Testis (tissue), 3 donors: Measurements from ENCODE around the gene EIPR1. TPM values are rescaled to one million over a fixed set of nuclear protein-coding genes. Genes with fewer than 3 reads are reported as not detected.

ENCODE experiments used
- DNase-seq: peaks from one replicate; pipeline ENCODE4 v3.0.0-alpha.2; 2019
- H3K27ac ChIP-seq, 2 donors: fragments of 200-600 bp; sonication (generic); one replicate each; pipeline ENCODE4 v1.5.1; 2019
- H3K27me3 ChIP-seq: fragments of 200-600 bp; sonication (generic); one replicate; pipeline ENCODE4 v1.5.1; 2019
- H3K36me3 ChIP-seq: fragments of 200-600 bp; sonication (generic); one replicate; pipeline ENCODE4 v1.5.1; 2017; ENCODE audit warnings: low read depth; ENCODE audit errors: missing control alignments
- H3K4me1 ChIP-seq: fragments of 200-600 bp; sonication (generic); one replicate; pipeline ENCODE4 v1.5.1; 2019
- H3K4me3 ChIP-seq, 2 donors: fragments of 200-600 bp; sonication (generic); one replicate each; pipeline ENCODE4 v1.5.1; 2017 to 2019
- H3K9me3 ChIP-seq: fragments of 200-600 bp; sonication (generic); one replicate; pipeline ENCODE4 v1.5.1; 2017
- POLR2A ChIP-seq: fragments of 450-650 bp; IDR thresholded peaks from one replicate; pipeline ENCODE4 v1.6.1; 2017; ENCODE audit warnings: antibody characterized with exemption, mild to moderate bottlenecking, moderate library complexity
- WGBS, 2 donors: methylation state at CpG; one replicate each; pipeline ENCODE4 v1.1.5; 2018; 5-methylcytosine and 5-hydroxymethylcytosine counted together
- intact Hi-C: fragments of 100-400 bp; cut with DNase I; formaldehyde crosslinking; loops from one replicate; pipeline ENCODE4 v1.15.1; 2023; ENCODE audit warnings: low total_unique reads
- polyA plus RNA-seq: library from polyadenylated mRNA; stranded (reverse); fragments of 350-450 nt; fragmentation: Illumina TruSeq; extraction: RNeasy Lipid Tissue Mini Kit (QIAGEN cat#74804); gene quantifications from one replicate; pipeline ENCODE4 v1.2.3, GENCODE V29; 2014; ENCODE audit warnings: low read depth, low replicate concordance; ENCODE audit not compliant: insufficient read depth
- total RNA-seq, 2 donors: library from RNA; depleted of rRNA; stranded (reverse); fragments of >200 nt; gene quantifications; one replicate each; pipeline ENCODE4 v1.2.3, GENCODE V29; 2016
- TF ChIP-seq, protein P1 (sequence below), 3 experiments: fragments of 450-650 bp in 2 of 3; fragments of 200-600 bp in 1 of 3; sonication (generic) in 1 of 3; IDR thresholded peaks; one replicate each; pipeline ENCODE4 v1.5.1; 2016 to 2019; ENCODE audit warnings: antibody characterized with exemption in 3 of 3, mild to moderate bottlenecking in 2 of 3, moderate library complexity in 1 of 3

Gene EIPR1
- total and polyA plus RNA-seq, 3 donors from 2014 or later = 31.5 to 40.2 (median 32.1) TPM

DNA sequence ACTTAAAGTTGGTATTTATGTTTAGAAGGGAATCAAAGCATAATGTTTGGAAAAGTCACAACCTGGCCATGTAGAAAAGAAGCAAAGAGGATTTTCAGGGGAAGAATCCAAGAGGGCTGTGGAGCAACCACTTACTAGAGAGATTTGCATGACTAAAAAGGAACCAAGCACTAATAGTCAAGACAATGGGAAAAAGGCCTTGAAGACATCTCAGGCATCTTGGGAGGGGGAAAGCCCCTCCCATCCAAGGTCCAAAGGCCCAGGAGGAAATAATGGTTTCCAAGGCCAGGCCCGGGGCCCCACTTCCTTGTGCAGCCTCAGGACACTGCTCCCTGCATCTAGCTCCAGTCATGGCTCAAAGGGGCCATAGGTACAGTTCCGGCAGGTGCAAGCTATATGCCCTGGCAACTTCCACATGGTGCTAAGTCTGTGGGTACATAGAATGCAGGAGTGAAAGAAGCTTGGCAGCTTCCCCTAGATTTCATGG, 128.1 kb downstream of the EIPR1 start:
- intact Hi-C loops = no loop called here
- DNase-seq = no peak
- Histone ChIP-seq H3K4me1 (no peaks in the 10 kb centered on the region), H3K36me3 (no peaks in the 10 kb centered on the region), H3K4me3 (no peak overlapping the region), H3K27ac (no peak overlapping the region), H3K9me3 (no peaks in the 10 kb centered on the region), H3K27me3 (no peaks in the 10 kb centered on the region)
- 85 to 89% methylated on average over 2 of the region's 2 CpGs for WGBS, 2 donors
- TF ChIP-seq POLR2A = no peak
- TF ChIP-seq, protein P1, sequence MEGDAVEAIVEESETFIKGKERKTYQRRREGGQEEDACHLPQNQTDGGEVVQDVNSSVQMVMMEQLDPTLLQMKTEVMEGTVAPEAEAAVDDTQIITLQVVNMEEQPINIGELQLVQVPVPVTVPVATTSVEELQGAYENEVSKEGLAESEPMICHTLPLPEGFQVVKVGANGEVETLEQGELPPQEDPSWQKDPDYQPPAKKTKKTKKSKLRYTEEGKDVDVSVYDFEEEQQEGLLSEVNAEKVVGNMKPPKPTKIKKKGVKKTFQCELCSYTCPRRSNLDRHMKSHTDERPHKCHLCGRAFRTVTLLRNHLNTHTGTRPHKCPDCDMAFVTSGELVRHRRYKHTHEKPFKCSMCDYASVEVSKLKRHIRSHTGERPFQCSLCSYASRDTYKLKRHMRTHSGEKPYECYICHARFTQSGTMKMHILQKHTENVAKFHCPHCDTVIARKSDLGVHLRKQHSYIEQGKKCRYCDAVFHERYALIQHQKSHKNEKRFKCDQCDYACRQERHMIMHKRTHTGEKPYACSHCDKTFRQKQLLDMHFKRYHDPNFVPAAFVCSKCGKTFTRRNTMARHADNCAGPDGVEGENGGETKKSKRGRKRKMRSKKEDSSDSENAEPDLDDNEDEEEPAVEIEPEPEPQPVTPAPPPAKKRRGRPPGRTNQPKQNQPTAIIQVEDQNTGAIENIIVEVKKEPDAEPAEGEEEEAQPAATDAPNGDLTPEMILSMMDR (IDR thresholded peaks at IDR 0.05) = no peak

DNA sequence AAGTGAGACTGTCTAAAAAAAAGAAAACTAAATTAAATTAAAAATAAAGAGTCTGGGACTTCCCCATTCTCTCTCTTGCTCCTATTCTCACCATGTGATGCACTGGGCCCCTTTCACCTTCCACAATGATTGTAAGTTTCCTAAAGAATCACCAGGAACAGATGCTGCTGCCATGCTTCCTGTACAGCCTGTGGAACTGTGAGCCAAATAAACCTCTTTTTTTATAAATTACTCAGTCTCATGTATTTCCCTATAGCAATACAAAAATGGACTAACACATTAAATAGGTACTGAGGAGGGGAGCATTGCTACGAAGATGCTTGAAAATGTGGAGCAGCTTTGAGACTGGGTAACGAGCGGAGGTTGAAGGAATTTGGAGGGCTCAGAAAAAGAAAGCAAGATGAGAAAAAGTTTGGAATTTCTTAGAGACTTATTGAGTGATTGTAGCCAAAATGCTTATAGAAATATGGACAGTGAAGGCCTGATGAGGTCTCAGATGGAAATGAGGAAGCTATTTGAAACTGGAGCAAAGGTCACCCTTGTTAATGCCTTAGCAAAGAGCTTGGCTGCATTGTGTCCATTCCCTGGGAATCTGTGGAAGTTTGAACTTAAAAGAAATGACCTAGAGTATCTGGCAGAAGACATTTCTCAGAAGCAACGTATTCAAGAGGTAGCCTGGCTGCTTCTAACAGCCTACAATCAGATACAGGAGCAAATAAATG, 128.7 kb downstream of the EIPR1 start:
- TF ChIP-seq, protein P1 (IDR thresholded peaks at IDR 0.05) = no peak
- TF ChIP-seq POLR2A = no peak
- Histone ChIP-seq H3K27me3 (no peaks in the 10 kb centered on the region), H3K36me3 (no peaks in the 10 kb centered on the region), H3K9me3 (no peaks in the 10 kb centered on the region), H3K27ac (no peak overlapping the region), H3K4me1 (no peaks in the 10 kb centered on the region), H3K4me3 (no peak overlapping the region)
- no peak for DNase-seq
- 92 to 94% methylated on average over 4 of the region's 4 CpGs for WGBS, 2 donors
- intact Hi-C loops = no loop called here

DNA sequence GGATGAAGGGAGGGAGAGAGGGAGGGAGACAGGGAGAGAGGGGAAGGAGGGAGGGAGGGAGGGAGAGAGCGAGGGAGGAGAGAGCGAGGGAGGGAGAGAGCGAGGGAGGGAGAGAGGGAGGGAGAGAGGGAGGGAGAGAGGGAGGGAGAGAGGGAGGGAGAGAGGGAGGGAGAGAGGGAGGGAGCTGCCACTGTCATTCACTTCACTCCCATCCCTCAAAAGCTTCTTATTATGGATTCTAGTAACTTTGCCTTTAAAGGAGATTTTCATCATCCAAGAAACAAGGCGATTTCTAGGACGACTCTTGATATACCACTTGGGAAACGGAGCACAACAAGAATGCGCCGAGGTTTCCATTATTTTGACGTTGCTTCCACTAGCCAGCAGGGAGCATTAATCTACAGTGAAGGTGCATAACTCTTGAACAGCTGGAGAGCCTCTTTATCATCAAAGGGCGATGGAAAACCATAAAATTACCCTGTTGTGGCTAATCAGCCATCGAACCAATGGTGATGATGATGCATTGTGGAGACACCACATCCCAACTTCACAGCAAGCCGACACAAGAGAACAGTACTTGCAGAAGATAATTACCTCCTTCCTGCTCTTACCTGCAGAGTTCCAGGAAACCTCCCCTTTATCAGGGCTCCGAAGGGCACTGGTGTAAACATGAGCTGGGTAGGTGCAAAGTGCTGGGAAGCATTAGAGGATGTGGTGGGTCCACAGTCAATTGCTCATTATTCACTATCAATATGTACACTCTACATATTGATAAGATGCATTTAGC, 130.5 kb downstream of the EIPR1 start:
- WGBS, 2 donors = 71 to 85% methylated on average over 10 to 12 of the region's 13 CpGs
- intact Hi-C loops = no loop called here

DNA sequence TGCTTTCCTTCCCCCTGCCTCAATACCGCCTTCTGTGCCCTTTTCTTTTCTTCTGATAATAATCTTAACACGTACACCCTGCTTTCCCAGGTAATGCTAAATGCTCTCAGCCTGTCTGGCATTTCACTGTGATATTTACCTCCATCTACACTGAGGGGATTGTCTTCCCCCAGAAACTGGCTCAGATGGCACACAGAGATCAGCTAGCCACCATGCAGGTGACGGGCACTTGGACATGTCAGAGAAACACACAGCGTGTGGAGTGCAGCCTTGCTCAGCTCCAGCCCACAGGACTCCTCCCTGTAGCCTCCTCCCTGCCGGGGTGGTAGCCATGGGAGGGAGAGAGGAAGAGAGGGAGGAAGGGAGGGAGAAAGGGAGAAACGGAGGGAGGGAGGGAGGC, 131.2 kb downstream of the EIPR1 start:
- intact Hi-C loops = no loop called here
- H3K4me1 ChIP-seq = no peaks in the 10 kb centered on the region

More for the DNA sequence above, 130.5 kb downstream of the EIPR1 start:
- Histone ChIP-seq H3K4me3 (no peak overlapping the region), H3K9me3 (no peaks in the 10 kb centered on the region), H3K4me1 (no peaks in the 10 kb centered on the region), H3K36me3 (no peaks in the 10 kb centered on the region), H3K27me3 (no peaks in the 10 kb centered on the region), H3K27ac (no peak overlapping the region)
- no peak for TF ChIP-seq POLR2A
- TF ChIP-seq, protein P1 (IDR thresholded peaks at IDR 0.05) = no peak
- no peak for DNase-seq

More for the DNA sequence above, 131.2 kb downstream of the EIPR1 start:
- WGBS, 2 donors = 75% methylated on average over 6 of the region's 6 CpGs
- H3K27ac ChIP-seq = no peak overlapping the region
- no peaks in the 10 kb centered on the region for H3K27me3 ChIP-seq
- no peak overlapping the region for H3K4me3 ChIP-seq
- no peak for DNase-seq
- TF ChIP-seq, protein P1 (IDR thresholded peaks at IDR 0.05) = no peak
- no peak for TF ChIP-seq POLR2A
- H3K9me3 ChIP-seq = no peaks in the 10 kb centered on the region
- H3K36me3 ChIP-seq = no peaks in the 10 kb centered on the region
